CD14-positive monocyte (primary cell): ENCODE data around the gene ZNF831. TPM values are rescaled to one million over a fixed set of nuclear protein-coding genes. Genes with fewer than 3 reads are reported as not detected.

Experiments used
- DNase-seq, 3 donors: peaks; one replicate each; pipeline ENCODE4 v3.0.0-alpha.2; 2011 to 2022
- H2AFZ ChIP-seq: 2 replicates; pipeline ENCODE4 v1.6.0; 2012; ENCODE audit warnings: mild to moderate bottlenecking, low read depth, low read length, inconsistent platforms; ENCODE audit not compliant: insufficient read depth, poor library complexity, severe bottlenecking
- H3K27ac ChIP-seq, 2 donors: 1 replicate in 1 of 2; 2 replicates in 1 of 2; pipeline ENCODE4 v1.5.1; 2012 to 2013; ENCODE audit warnings: low read length in 2 of 2, control low read depth in 1 of 2, inconsistent platforms in 1 of 2, low read depth in 1 of 2, mild to moderate bottlenecking in 1 of 2
- H3K27me3 ChIP-seq, 2 donors: one replicate each; pipeline versions ENCODE4 v1.6.0 to v1.6.1; 2011 to 2013; ENCODE audit warnings: low read length in 2 of 2; ENCODE audit not compliant: control insufficient read depth in 2 of 2, insufficient read depth in 2 of 2
- H3K36me3 ChIP-seq, 2 donors: replicated peaks in 1 of 2; 1 replicate in 1 of 2; 2 replicates in 1 of 2; pipeline versions ENCODE4 v1.5.1 to v1.6.1; 2012 to 2013; ENCODE audit warnings: low read length in 2 of 2, control low read depth in 1 of 2, inconsistent platforms in 1 of 2, mild to moderate bottlenecking in 1 of 2; ENCODE audit not compliant: insufficient read depth in 2 of 2, control insufficient read depth in 1 of 2
- H3K4me1 ChIP-seq, 2 donors: 1 replicate in 1 of 2; 2 replicates in 1 of 2; pipeline versions ENCODE4 v1.5.1 to v1.6.1; 2012 to 2013; ENCODE audit warnings: low read length in 2 of 2, control low read depth in 1 of 2, inconsistent platforms in 1 of 2, mild to moderate bottlenecking in 1 of 2, moderate library complexity in 1 of 2; ENCODE audit not compliant: insufficient read depth in 2 of 2, control insufficient read depth in 1 of 2
- H3K4me2 ChIP-seq: replicated peaks from 2 replicates; pipeline ENCODE3; 2012; ENCODE audit warnings: low read length, moderate library complexity, mild to moderate bottlenecking; ENCODE audit not compliant: poor library complexity, severe bottlenecking; ENCODE audit errors: extremely low read depth
- H3K4me3 ChIP-seq, 3 experiments: fragments of 200-600 bp in 1 of 3; sonication (generic) in 1 of 3; replicated peaks in 1 of 3; 1 replicate in 2 of 3; 2 replicates in 1 of 3; pipeline ENCODE4 v1.5.1; 2011 to 2013; ENCODE audit warnings: low read length in 3 of 3, mild to moderate bottlenecking in 3 of 3, control low read depth in 2 of 3, low read depth in 2 of 3, inconsistent platforms in 1 of 3, moderate library complexity in 1 of 3
- H3K79me2 ChIP-seq: 2 replicates; pipeline ENCODE4 v1.6.0; 2012; ENCODE audit warnings: mild to moderate bottlenecking, control low read depth, inconsistent platforms, low read length, moderate library complexity; ENCODE audit not compliant: insufficient read depth
- H3K9ac ChIP-seq: 2 replicates; pipeline ENCODE4 v1.6.0; 2017; ENCODE audit warnings: low read length, mild to moderate bottlenecking; ENCODE audit not compliant: insufficient read depth, poor library complexity, severe bottlenecking
- H3K9me3 ChIP-seq, 2 donors: replicated peaks in 1 of 2; 1 replicate in 1 of 2; 2 replicates in 1 of 2; pipeline versions ENCODE4 v1.5.1 to v1.6.1; 2012 to 2013; ENCODE audit warnings: low read length in 2 of 2, control low read depth in 1 of 2; ENCODE audit not compliant: control insufficient read depth in 1 of 2, insufficient read depth in 1 of 2
- H4K20me1 ChIP-seq: 2 replicates; pipeline ENCODE4 v1.6.0; 2012; ENCODE audit warnings: mild to moderate bottlenecking, low read length, control low read depth, moderate library complexity; ENCODE audit not compliant: insufficient read depth
- H3K27ac Mint-ChIP-seq, 7 donors: one replicate each; pipeline ENCODE4 v1.8.0; 2020; ENCODE audit warnings: mild to moderate bottlenecking in 7 of 7, mixed read lengths in 7 of 7, moderate library complexity in 6 of 7, inconsistent platforms in 2 of 7
- H3K27me3 Mint-ChIP-seq, 3 donors: one replicate each; pipeline ENCODE4 v1.8.0; 2021 to 2022; ENCODE audit warnings: low read depth in 3 of 3, mild to moderate bottlenecking in 3 of 3, mixed read lengths in 3 of 3, moderate library complexity in 3 of 3, inconsistent platforms in 1 of 3
- H3K36me3 Mint-ChIP-seq, 2 donors: one replicate each; pipeline ENCODE4 v1.8.0; 2020; ENCODE audit warnings: mixed read lengths in 2 of 2, inconsistent platforms in 1 of 2, mild to moderate bottlenecking in 1 of 2
- H3K4me1 Mint-ChIP-seq: one replicate; pipeline ENCODE4 v1.8.0; 2020; ENCODE audit warnings: mild to moderate bottlenecking, mixed read lengths
- H3K4me3 Mint-ChIP-seq, 2 donors: one replicate each; pipeline ENCODE4 v1.8.0; 2020; ENCODE audit warnings: mild to moderate bottlenecking in 2 of 2, mixed read lengths in 2 of 2, moderate library complexity in 1 of 2
- H3K9me3 Mint-ChIP-seq, 7 donors: one replicate each; pipeline ENCODE4 v1.8.0; 2020 to 2022; ENCODE audit warnings: mixed read lengths in 7 of 7, mild to moderate bottlenecking in 6 of 7, moderate library complexity in 6 of 7, inconsistent platforms in 2 of 7
- CTCF ChIP-seq: fragments of 200-600 bp; IDR thresholded peaks from one replicate; pipeline ENCODE4 v1.8.0; 2022; ENCODE audit warnings: antibody characterized with exemption, mild to moderate bottlenecking
- WGBS: methylation state at CpG from one replicate; pipeline ENCODE4 v1.1.5; 2013; ENCODE audit warnings: missing lambda C conversion rate; ENCODE audit not compliant: insufficient coverage; 5-methylcytosine and 5-hydroxymethylcytosine counted together
- intact Hi-C, 2 donors: fragments of 100-400 bp; cut with micrococcal nuclease; formaldehyde crosslinking; loops; one replicate each; pipeline versions ENCODE4 v1.15.0 to v1.15.1; 2023
- polyA plus RNA-seq, 3 donors: library from polyadenylated mRNA; depleted of rRNA in 1 of 3; unstranded in 2 of 3; stranded (reverse) in 1 of 3; fragments of 300-500 nt in 2 of 3; fragments of >200 nt in 1 of 3; fragmentation: Illumina TruSeq in 2 of 3; gene quantifications; 1 replicate in 2 of 3; 2 replicates in 1 of 3; pipeline ENCODE4 v1.2.3, GENCODE V29; 2012 to 2021

ZNF831 gene
- polyA plus RNA-seq, 3 donors = 0.03 to 0.09 TPM; not detected in 1

GRCh38 chr20:59161721-59162120 is 1.9 kb upstream of the ZNF831 start:
- DNase-seq = no peak
- peaks cover 0 to 4% (median 0%) of the 10 kb centered on the region in 7 donors for H3K9me3 Mint-ChIP-seq
- no peaks in the 10 kb centered on the region for H4K20me1 ChIP-seq
- no peak overlapping the region for H3K4me3 ChIP-seq
- no peaks in the 10 kb centered on the region for H3K79me2 ChIP-seq
- no peak overlapping the region for H3K27ac ChIP-seq
- peaks cover 0 to 2% of the 10 kb centered on the region in 2 donors for H3K27me3 ChIP-seq
- no peak overlapping the region for H3K9ac ChIP-seq
- no peak for TF ChIP-seq CTCF
- H3K4me2 ChIP-seq = no peak overlapping the region
- WGBS = no CpG with 5 or more reads among the region's 2 CpGs
- H3K27me3 Mint-ChIP-seq = peaks cover 12 to 20% (median 13%) of the 10 kb centered on the region in 3 donors
- no peaks in the 10 kb centered on the region for H3K36me3 Mint-ChIP-seq
- H3K36me3 ChIP-seq = no peaks in the 10 kb centered on the region
- intact Hi-C loops = no loop called here
- no peak overlapping the region for H2AFZ ChIP-seq
- H3K9me3 ChIP-seq = no peaks in the 10 kb centered on the region
- peak overlapping the region in 2 of 7 donors; percentile 6 to 33 for H3K27ac Mint-ChIP-seq
- peaks cover 10 to 11% of the 10 kb centered on the region in 2 donors for H3K4me1 ChIP-seq
- no peak overlapping the region for H3K4me3 Mint-ChIP-seq
- peaks cover 18% of the 10 kb centered on the region for H3K4me1 Mint-ChIP-seq

- H3K4me1 ChIP-seq = peaks cover 10 to 11% of the 10 kb centered on the region in 2 donors
- H2AFZ ChIP-seq = no peak overlapping the region
- DNase-seq = no peak
- Mint-ChIP-seq H3K27ac (peak overlapping the region in 1 of 7 donors; percentile 54), H3K27me3 (peaks cover 4 to 13% (median 10%) of the 10 kb centered on the region in 3 donors), H3K36me3 (no peaks in the 10 kb centered on the region), H3K9me3 (peaks cover 0 to 4% (median 0%) of the 10 kb centered on the region in 7 donors), H3K4me1 (peaks cover 18% of the 10 kb centered on the region), H3K4me3 (no peak overlapping the region)
- no peak overlapping the region for H3K4me3 ChIP-seq
- no peaks in the 10 kb centered on the region for H3K36me3 ChIP-seq
- no peak for TF ChIP-seq CTCF
- no peak overlapping the region for H3K4me2 ChIP-seq
- H3K9me3 ChIP-seq = no peaks in the 10 kb centered on the region
- H3K27ac ChIP-seq = no peak overlapping the region
- H3K79me2 ChIP-seq = no peaks in the 10 kb centered on the region
- intact Hi-C loops = no loop called here
- H4K20me1 ChIP-seq = no peaks in the 10 kb centered on the region
- 100% methylated on average over 4 of the region's 9 CpGs for WGBS
- H3K27me3 ChIP-seq = peaks cover 0 to 4% of the 10 kb centered on the region in 2 donors
- H3K9ac ChIP-seq = no peak overlapping the region
Observed at GRCh38 chr20:59164686-59165391, 1.2 kb downstream of the ZNF831 start.
